ENCODE results near the gene PRKRIP1.
A peak's percentile ranks its signal among the peaks of the same experiment; 100 is the strongest.

PRKRIP1 gene

GRCh38 chr7:102412548-102412947 is 16.4 kb downstream of the PRKRIP1 start:
- Histone ChIP-seq H3K27me3 (no peaks in the 10 kb centered on the region), H3K9me3 (no peaks in the 10 kb centered on the region), H3K4me3 (ENCODE audit: low read depth, low read length) (no peak overlapping the region), H3K4me1 (no peaks in the 10 kb centered on the region), H3K36me3 (peaks cover 65% of the 10 kb centered on the region)
- peak; percentile 60 for TF ChIP-seq CTCF (IDR thresholded peaks at IDR 0.05; ENCODE audit: low read depth, low read length)
- peak; percentile 60 for DNase-seq

GRCh38 chr7:102413091-102413490 is 16.9 kb downstream of the PRKRIP1 start:
- no peak for DNase-seq
- no peaks in the 10 kb centered on the region for H3K27me3 ChIP-seq
- no peak overlapping the region for H3K4me3 ChIP-seq (ENCODE audit: low read depth, low read length)
- H3K9me3 ChIP-seq: no peaks in the 10 kb centered on the region
- H3K36me3 ChIP-seq: peaks cover 61% of the 10 kb centered on the region
- no peaks in the 10 kb centered on the region for H3K4me1 ChIP-seq
- no peak for TF ChIP-seq CTCF (IDR thresholded peaks at IDR 0.05; ENCODE audit: low read depth, low read length)

- DNase-seq: no peak
- Histone ChIP-seq H3K4me3 (ENCODE audit: low read depth, low read length) (no peak overlapping the region), H3K36me3 (peaks cover 61% of the 10 kb centered on the region), H3K4me1 (no peaks in the 10 kb centered on the region), H3K9me3 (no peaks in the 10 kb centered on the region), H3K27me3 (no peaks in the 10 kb centered on the region)
- TF ChIP-seq CTCF (IDR thresholded peaks at IDR 0.05; ENCODE audit: low read depth, low read length): no peak
Measured at GRCh38 chr7:102413611-102414010, 17.4 kb downstream of the PRKRIP1 start.

GRCh38 chr7:102415685-102416225 is 19.6 kb downstream of the PRKRIP1 start:
- no peak for DNase-seq

GRCh38 chr7:102416406-102416805 is 20.2 kb downstream of the PRKRIP1 start:
- Histone ChIP-seq H3K4me1 (no peaks in the 10 kb centered on the region), H3K36me3 (peaks cover 59% of the 10 kb centered on the region), H3K27me3 (no peaks in the 10 kb centered on the region), H3K4me3 (ENCODE audit: low read depth, low read length) (no peak overlapping the region), H3K9me3 (no peaks in the 10 kb centered on the region)
- no peak for DNase-seq
- TF ChIP-seq CTCF (IDR thresholded peaks at IDR 0.05; ENCODE audit: low read depth, low read length): no peak

More at GRCh38 chr7:102415685-102416225, 19.6 kb downstream of the PRKRIP1 start:
- no peaks in the 10 kb centered on the region for H3K27me3 ChIP-seq
- no peaks in the 10 kb centered on the region for H3K9me3 ChIP-seq
- H3K36me3 ChIP-seq: peaks cover 56% of the 10 kb centered on the region
- TF ChIP-seq CTCF (IDR thresholded peaks at IDR 0.05; ENCODE audit: low read depth, low read length): no peak
- no peak overlapping the region for H3K4me3 ChIP-seq (ENCODE audit: low read depth, low read length)
- no peaks in the 10 kb centered on the region for H3K4me1 ChIP-seq

- no peaks in the 10 kb centered on the region for H3K27me3 ChIP-seq
- DNase-seq: no peak
- H3K4me1 ChIP-seq: no peaks in the 10 kb centered on the region
- H3K36me3 ChIP-seq: peaks cover 62% of the 10 kb centered on the region
- no peaks in the 10 kb centered on the region for H3K9me3 ChIP-seq
- no peak for TF ChIP-seq CTCF (IDR thresholded peaks at IDR 0.05; ENCODE audit: low read depth, low read length)
- no peak overlapping the region for H3K4me3 ChIP-seq (ENCODE audit: low read depth, low read length)
Measured at GRCh38 chr7:102417105-102417504, 20.9 kb downstream of the PRKRIP1 start.
